K562 (cell line): Measurements from ENCODE around the gene NR1H2. TPM values are rescaled to one million over a fixed set of nuclear protein-coding genes. Genes with fewer than 3 reads are reported as not detected.
A peak's percentile ranks its signal among the peaks of the same experiment; 100 is the strongest.

Experiments
- ATF2 ChIP-seq: sonication (generic); formaldehyde crosslinking; IDR thresholded peaks from 2 replicates; pipeline ENCODE4 v1.8.1; 2022; ENCODE audit warnings: missing genetic modification reagents
- CTBP1 ChIP-seq: fragments of 450-650 bp; IDR thresholded peaks from 2 replicates; pipeline ENCODE4 v1.6.1; 2016; ENCODE audit warnings: borderline replicate concordance
- FOXK2 ChIP-seq, 2 experiments: fragments of 450-650 bp; IDR thresholded peaks in 1 of 2; conservative IDR thresholded peaks in 1 of 2; 2 replicates each; pipeline ENCODE4 v1.6.1; 2016; ENCODE audit warnings: low read depth in 2 of 2, mild to moderate bottlenecking in 1 of 2
- HDAC8 ChIP-seq: fragments of 450-650 bp; IDR thresholded peaks from 2 replicates; pipeline ENCODE4 v1.6.1; 2016; ENCODE audit warnings: mild to moderate bottlenecking, missing genetic modification characterization, moderate library complexity, missing compliant biosample characterization
- MLLT1 ChIP-seq, 2 experiments: fragments of 450-650 bp; IDR thresholded peaks; 2 replicates each; pipeline ENCODE4 v1.6.1; 2016
- NCOR1 ChIP-seq: fragments of 450-650 bp; IDR thresholded peaks from 2 replicates; pipeline ENCODE4 v1.6.1; 2016; ENCODE audit warnings: mild to moderate bottlenecking, moderate library complexity
- NFYB ChIP-seq: IDR thresholded peaks from 2 replicates; pipeline ENCODE4 v1.6.1; 2011; ENCODE audit warnings: mild to moderate bottlenecking, moderate library complexity; ENCODE audit not compliant: insufficient read length; ENCODE audit errors: extremely low read depth
- PML ChIP-seq: IDR thresholded peaks from 2 replicates; pipeline ENCODE4 v1.6.1; 2012; ENCODE audit warnings: low read length, inconsistent platforms
- PRMT5 ChIP-seq: sonication (generic); formaldehyde crosslinking; IDR thresholded peaks from 2 replicates; pipeline ENCODE4 v1.5.0; 2020; ENCODE audit warnings: missing genetic modification reagents
- REST ChIP-seq, 2 experiments: fragments of 450-650 bp; formaldehyde crosslinking in 1 of 2; IDR thresholded peaks; 2 replicates each; pipeline versions ENCODE4 v1.4.0 to v1.6.1; 2014 to 2020; ENCODE audit warnings: mild to moderate bottlenecking in 2 of 2, borderline replicate concordance in 1 of 2, low read depth in 1 of 2
- ZNF639 ChIP-seq, 2 experiments: fragments of 200-800 bp in 1 of 2; sonication (Bioruptor generic) in 1 of 2; sonication (generic) in 1 of 2; formaldehyde crosslinking in 1 of 2; IDR thresholded peaks in 1 of 2; conservative IDR thresholded peaks in 1 of 2; 2 replicates each; pipeline versions ENCODE4 v1.5.0 to v1.6.1; 2016 to 2020; ENCODE audit warnings: missing compliant biosample characterization in 1 of 2, missing genetic modification characterization in 1 of 2, missing genetic modification reagents in 1 of 2
- ZNF668 ChIP-seq: fragments of 250-450 bp; sonication (Bioruptor Pico); IDR thresholded peaks from 2 replicates; pipeline ENCODE4 v1.8.0; 2022; ENCODE audit warnings: mild to moderate bottlenecking, inconsistent platforms
- ZNF830 ChIP-seq: fragments of 250-450 bp; sonication (Bioruptor Pico); IDR thresholded peaks from 2 replicates; pipeline ENCODE4 v1.5.0; 2021; ENCODE audit warnings: mild to moderate bottlenecking
- polyA plus RNA-seq, 8 experiments: library from polyadenylated mRNA; depleted of rRNA in 4 of 8; stranded (reverse) in 5 of 8; unstranded in 3 of 8; fragments of >200 nt; fragmentation: Nextera tagmentation in 2 of 8; fragmentation: Illumina TruSeq in 1 of 8; extraction: Ambion mirVana in 2 of 8; extraction: Trizol in 1 of 8; gene quantifications; 2 replicates each; pipeline versions ENCODE4 v1.2.1 to v1.2.3, GENCODE V29; 2011 to 2014; ENCODE audit warnings: inconsistent platforms in 1 of 8, missing spikeins in 1 of 8
- total RNA-seq, 7 experiments: library from RNA; depleted of rRNA in 6 of 7; stranded (reverse); fragments of >200 nt in 6 of 7; fragmentation: Illumina TruSeq in 2 of 7; extraction: Trizol in 2 of 7; gene quantifications; 2 replicates each; pipeline versions ENCODE4 v1.2.1 to v1.2.3, GENCODE V29; 2011 to 2021; ENCODE audit warnings: low replicate concordance in 1 of 7

NR1H2 gene
- total and polyA plus RNA-seq, 9 of the 15 experiments (the other 6 are each of a cell fraction or from before 2014, with no cell fraction given), result 0.11 to 73.8 (median 24.0) TPM

- TF ChIP-seq MLLT1 (IDR thresholded peaks at IDR 0.05), result peak in 1 of 2 experiments; percentile 91; a peak in 2 of 4 replicates
- peak in 1 of 2 experiments; percentile 76; a peak in 2 of 4 replicates for TF ChIP-seq ZNF639 (CRISPR knock-in tag; conservative IDR thresholded peaks at IDR 0.05 in 1 of 2, IDR thresholded peaks at IDR 0.05 in 1 of 2)
- TF ChIP-seq HDAC8 (tag), result peak; percentile 36; the same call in 1 of the 2 replicates
- no peak for TF ChIP-seq ATF2
- TF ChIP-seq ZNF668 (CRISPR knock-in tag), result no peak
- peak; percentile 71 for TF ChIP-seq PML
- peak; percentile 96 for TF ChIP-seq FOXK2 (conservative IDR thresholded peaks at IDR 0.05 in 1 of 2, IDR thresholded peaks at IDR 0.05 in 1 of 2; ENCODE audit: low read depth in 2 of 2)
- TF ChIP-seq NCOR1, result peak; percentile 87
- TF ChIP-seq CTBP1, result peak; percentile 44; the same call in 1 of the 2 replicates
- TF ChIP-seq PRMT5 (CRISPR knock-in tag), result no peak
- TF ChIP-seq REST (IDR thresholded peaks at IDR 0.05; ENCODE audit: borderline replicate concordance), result no peak
- peak; percentile 86 for TF ChIP-seq REST (CRISPR knock-in tag; IDR thresholded peaks at IDR 0.05; ENCODE audit: low read depth)
- no peak for TF ChIP-seq NFYB
- TF ChIP-seq ZNF830 (CRISPR knock-in tag), result peak; percentile 78; the same call in 1 of the 2 replicates
Measured at GRCh38 chr19:50376166-50377050, at the start of gene NR1H2 (continued).
